ENCODE data around the gene ELMOD2. TPM values are rescaled to one million over a fixed set of nuclear protein-coding genes. Genes with fewer than 3 reads are reported as not detected.
A peak's percentile ranks its signal among the peaks of the same experiment; 100 is the strongest.
"Not testable (repeated sequence)": the region's sequence is repeated elsewhere in the genome, so short reads cannot be mapped to it uniquely, and the experiment has no call there.

The ELMOD2 gene
- total RNA-seq, 4 donors from 2014 or later = 11.2 to 16.2 (median 15.1) TPM

GRCh38 chr4:140497747-140498636, 26.0 kb upstream of the ELMOD2 start, which contains the start of gene MGAT4D:
Gene MGAT4D, minus strand, starts transcription at chr4:140498293. Its CDS starts 71 bp downstream, at chr4:140498222.
- Histone ChIP-seq H3K36me3 (no peaks in the 10 kb centered on the region), H3K4me1 (peaks cover 0 to 10% (median 8%) of the 10 kb centered on the region in 4 donors), H3K9me3 (no peaks in the 10 kb centered on the region), H3K27ac (replicated peaks in 1 of 4) (no peak within 1 kb of the TSS), H3K4me3 (peak within 1 kb of the TSS; percentile 37 to 49 (median 40)), H3K27me3 (peaks cover 5 to 36% (median 15%) of the 10 kb centered on the region in 4 donors)
- TF ChIP-seq POLR2AphosphoS5 (IDR thresholded peaks at IDR 0.05) = no peak
- TF ChIP-seq EP300 (IDR thresholded peaks at IDR 0.05) = no peak
- TF ChIP-seq CTCF (IDR thresholded peaks at IDR 0.05) = no peak
- no peak for TF ChIP-seq POLR2A (IDR thresholded peaks at IDR 0.05; ENCODE audit: low read depth)
- no peak for DNase-seq (ENCODE audit: extremely low spot score)
- 25% methylated on average over 30 of the region's 68 CpGs for WGBS
- intact Hi-C loops (cut with DNase I) = no loop called here

GRCh38 chr4:140499391-140499790, 24.6 kb upstream of the ELMOD2 start:
- H3K4me3 ChIP-seq = no peak overlapping the region
- TF ChIP-seq POLR2A (IDR thresholded peaks at IDR 0.05; ENCODE audit: low read depth) (no peak), POLR2AphosphoS5 (IDR thresholded peaks at IDR 0.05) (no peak)
- no peak overlapping the region for H3K27ac ChIP-seq (replicated peaks in 1 of 4)
- no peak for DNase-seq (ENCODE audit: extremely low spot score)
- WGBS = 91% methylated on average over 4 of the region's 4 CpGs
- H3K27me3 ChIP-seq = peaks cover 5 to 36% (median 15%) of the 10 kb centered on the region in 4 donors
- H3K4me1 ChIP-seq = peaks cover 0 to 10% (median 8%) of the 10 kb centered on the region in 4 donors
- H3K36me3 ChIP-seq = no peaks in the 10 kb centered on the region
- intact Hi-C loops (cut with DNase I) = no loop called here
- H3K9me3 ChIP-seq = no peaks in the 10 kb centered on the region

GRCh38 chr4:140504261-140504660, 19.7 kb upstream of the ELMOD2 start:
- no peak for DNase-seq (ENCODE audit: extremely low spot score)
- intact Hi-C loops (cut with DNase I) = no loop called here
- Histone ChIP-seq H3K27ac (replicated peaks in 1 of 4) (no peak overlapping the region), H3K4me1 (no peaks in the 10 kb centered on the region), H3K27me3 (peaks cover 0 to 14% (median 3%) of the 10 kb centered on the region in 4 donors), H3K9me3 (no peaks in the 10 kb centered on the region), H3K36me3 (no peaks in the 10 kb centered on the region), H3K4me3 (no peak overlapping the region)
- TF ChIP-seq POLR2AphosphoS5 (IDR thresholded peaks at IDR 0.05) (no peak), CTCF (IDR thresholded peaks at IDR 0.05) (no peak), EP300 (IDR thresholded peaks at IDR 0.05) (no peak), POLR2A (IDR thresholded peaks at IDR 0.05; ENCODE audit: low read depth) (no peak)

GRCh38 chr4:140513765-140514164, 10.2 kb upstream of the ELMOD2 start:
- H3K36me3 ChIP-seq; H3K4me1 ChIP-seq; intact Hi-C loops (cut with DNase I); H3K9me3 ChIP-seq; DNase-seq (ENCODE audit: extremely low spot score); H3K27me3 ChIP-seq; H3K27ac ChIP-seq (replicated peaks in 1 of 4); H3K4me3 ChIP-seq: not testable (repeated sequence)
- WGBS = 93% methylated on average over 5 of the region's 5 CpGs

GRCh38 chr4:140515423-140515822, 8.5 kb upstream of the ELMOD2 start:
- intact Hi-C loops (cut with DNase I) = no loop called here
- no peaks in the 10 kb centered on the region for H3K27me3 ChIP-seq
- no peak for TF ChIP-seq POLR2AphosphoS5 (IDR thresholded peaks at IDR 0.05)
- no peak for TF ChIP-seq EP300 (IDR thresholded peaks at IDR 0.05)
- TF ChIP-seq POLR2A (IDR thresholded peaks at IDR 0.05; ENCODE audit: low read depth) = no peak
- no peak for TF ChIP-seq CTCF (IDR thresholded peaks at IDR 0.05)
- H3K27ac ChIP-seq (replicated peaks in 1 of 4) = no peak overlapping the region
- H3K4me3 ChIP-seq = no peak overlapping the region
- H3K9me3 ChIP-seq = no peaks in the 10 kb centered on the region
- no peak for DNase-seq (ENCODE audit: extremely low spot score)
- H3K4me1 ChIP-seq = no peaks in the 10 kb centered on the region
- WGBS = 0% methylated on average over 1 of the region's 1 CpG
- H3K36me3 ChIP-seq = no peaks in the 10 kb centered on the region

Data from esophagus muscularis mucosa (tissue), 4 donors.